ENCODE data around the gene LIAS. TPM values are rescaled to one million over a fixed set of nuclear protein-coding genes. Genes with fewer than 3 reads are reported as not detected.

The LIAS gene
- total RNA-seq, 3 donors from 2014 or later = 10.6 to 17.9 (median 13.1) TPM

GRCh38 chr4:39426728-39427127 is 32.1 kb upstream of the LIAS start:
- intact Hi-C loops (cut with DNase I; ENCODE audit: low total_unique reads) = no loop called here
- H3K27ac ChIP-seq = no peak overlapping the region

GRCh38 chr4:39427520-39428114 is 31.2 kb upstream of the LIAS start:
- no peaks in the 10 kb centered on the region for H3K9me3 ChIP-seq
- no peak overlapping the region for H3K4me3 ChIP-seq
- H3K27ac ChIP-seq = no peak overlapping the region
- H3K4me1 ChIP-seq = no peaks in the 10 kb centered on the region
- no peak for DNase-seq (ENCODE audit: low spot score in 2 of 2)
- H3K36me3 ChIP-seq = no peaks in the 10 kb centered on the region
- no peaks in the 10 kb centered on the region for H3K27me3 ChIP-seq
- intact Hi-C loops (cut with DNase I; ENCODE audit: low total_unique reads) = no loop called here
- TF ChIP-seq POLR2AphosphoS5 (IDR thresholded peaks at IDR 0.05) (no peak), POLR2A (IDR thresholded peaks at IDR 0.05) (no peak), CTCF (IDR thresholded peaks at IDR 0.05) (no peak)

More at GRCh38 chr4:39426728-39427127, 32.1 kb upstream of the LIAS start:
- DNase-seq (ENCODE audit: low spot score in 2 of 2) = no peak
- Histone ChIP-seq H3K36me3 (no peaks in the 10 kb centered on the region), H3K4me3 (no peak overlapping the region), H3K27me3 (no peaks in the 10 kb centered on the region), H3K9me3 (no peaks in the 10 kb centered on the region), H3K4me1 (no peaks in the 10 kb centered on the region)
- TF ChIP-seq CTCF (IDR thresholded peaks at IDR 0.05) (no peak), POLR2A (IDR thresholded peaks at IDR 0.05) (no peak), POLR2AphosphoS5 (IDR thresholded peaks at IDR 0.05) (no peak)

- no peaks in the 10 kb centered on the region for H3K36me3 ChIP-seq
- H3K4me1 ChIP-seq = no peaks in the 10 kb centered on the region
- no peak for TF ChIP-seq POLR2AphosphoS5 (IDR thresholded peaks at IDR 0.05)
- no peak for DNase-seq (ENCODE audit: low spot score in 2 of 2)
- no peak overlapping the region for H3K27ac ChIP-seq
- intact Hi-C loops (cut with DNase I; ENCODE audit: low total_unique reads) = no loop called here
- H3K4me3 ChIP-seq = no peak overlapping the region
- H3K9me3 ChIP-seq = no peaks in the 10 kb centered on the region
- no peaks in the 10 kb centered on the region for H3K27me3 ChIP-seq
Observed at GRCh38 chr4:39429476-39430334, 29.2 kb upstream of the LIAS start.

GRCh38 chr4:39433878-39434492 is 24.9 kb upstream of the LIAS start:
- no peaks in the 10 kb centered on the region for H3K36me3 ChIP-seq
- no peak overlapping the region for H3K4me3 ChIP-seq
- H3K27ac ChIP-seq = no peak overlapping the region
- no peaks in the 10 kb centered on the region for H3K4me1 ChIP-seq
- no peaks in the 10 kb centered on the region for H3K27me3 ChIP-seq
- TF ChIP-seq CTCF (IDR thresholded peaks at IDR 0.05) (no peak), POLR2A (IDR thresholded peaks at IDR 0.05) (no peak), POLR2AphosphoS5 (IDR thresholded peaks at IDR 0.05) (no peak)
- no peak for DNase-seq (ENCODE audit: low spot score in 2 of 2)
- intact Hi-C loops (cut with DNase I; ENCODE audit: low total_unique reads) = no loop called here
- no peaks in the 10 kb centered on the region for H3K9me3 ChIP-seq

- no peak overlapping the region for H3K4me3 ChIP-seq
- H3K27me3 ChIP-seq = no peaks in the 10 kb centered on the region
- no peak for DNase-seq (ENCODE audit: low spot score in 2 of 2)
- intact Hi-C loops (cut with DNase I; ENCODE audit: low total_unique reads) = no loop called here
- no peak overlapping the region for H3K27ac ChIP-seq
- H3K36me3 ChIP-seq = no peaks in the 10 kb centered on the region
- no peaks in the 10 kb centered on the region for H3K4me1 ChIP-seq
- H3K9me3 ChIP-seq = no peaks in the 10 kb centered on the region
- TF ChIP-seq CTCF (IDR thresholded peaks at IDR 0.05) (no peak), POLR2A (IDR thresholded peaks at IDR 0.05) (no peak), POLR2AphosphoS5 (IDR thresholded peaks at IDR 0.05) (no peak)
Observed at GRCh38 chr4:39435659-39436563, 22.9 kb upstream of the LIAS start.
